Tibial artery (tissue), 4 donors: ENCODE results near the gene KIF26B.

Experiments used
- DNase-seq, 2 donors: peaks; one replicate each; pipeline ENCODE4 v3.0.0-alpha.2; 2019
- H3K27ac ChIP-seq, 2 donors: fragments of 200-600 bp; sonication (generic) in 1 of 2; 1 replicate in 1 of 2; 2 replicates in 1 of 2; pipeline ENCODE4 v1.5.1; 2018 to 2019; ENCODE audit warnings: mild to moderate bottlenecking in 1 of 2
- H3K27me3 ChIP-seq, 2 donors: fragments of 200-600 bp; sonication (generic) in 1 of 2; one replicate each; pipeline versions ENCODE4 v1.5.1 to v1.6.0; 2016 to 2019
- H3K36me3 ChIP-seq, 3 donors: fragments of 200-600 bp; sonication (generic) in 2 of 3; one replicate each; pipeline ENCODE4 v1.5.1; 2016 to 2019; ENCODE audit warnings: mild to moderate bottlenecking in 2 of 3
- H3K4me1 ChIP-seq, 4 donors: fragments of 200-600 bp; sonication (generic) in 2 of 4; 1 replicate in 3 of 4; 2 replicates in 1 of 4; pipeline ENCODE4 v1.5.1; 2016 to 2019
- H3K4me3 ChIP-seq, 2 donors: fragments of 200-600 bp; sonication (generic) in 1 of 2; 1 replicate in 1 of 2; 2 replicates in 1 of 2; pipeline ENCODE4 v1.5.1; 2018 to 2019; ENCODE audit warnings: mild to moderate bottlenecking in 2 of 2
- H3K9me3 ChIP-seq, 3 donors: fragments of 200-600 bp; sonication (generic) in 1 of 3; one replicate each; pipeline ENCODE4 v1.5.1; 2016 to 2019
- CTCF ChIP-seq, 2 experiments: fragments of 200-600 bp in 1 of 2; fragments of 450-650 bp in 1 of 2; IDR thresholded peaks; one replicate each; pipeline ENCODE4 v1.5.1; 2017 to 2019; ENCODE audit warnings: antibody characterized with exemption in 2 of 2, mild to moderate bottlenecking in 1 of 2, moderate library complexity in 1 of 2
- intact Hi-C: fragments of 100-400 bp; cut with DNase I; formaldehyde crosslinking; loops from one replicate; pipeline ENCODE4 v1.15.0; 2023; ENCODE audit warnings: low total_unique reads

Gene KIF26B

DNA sequence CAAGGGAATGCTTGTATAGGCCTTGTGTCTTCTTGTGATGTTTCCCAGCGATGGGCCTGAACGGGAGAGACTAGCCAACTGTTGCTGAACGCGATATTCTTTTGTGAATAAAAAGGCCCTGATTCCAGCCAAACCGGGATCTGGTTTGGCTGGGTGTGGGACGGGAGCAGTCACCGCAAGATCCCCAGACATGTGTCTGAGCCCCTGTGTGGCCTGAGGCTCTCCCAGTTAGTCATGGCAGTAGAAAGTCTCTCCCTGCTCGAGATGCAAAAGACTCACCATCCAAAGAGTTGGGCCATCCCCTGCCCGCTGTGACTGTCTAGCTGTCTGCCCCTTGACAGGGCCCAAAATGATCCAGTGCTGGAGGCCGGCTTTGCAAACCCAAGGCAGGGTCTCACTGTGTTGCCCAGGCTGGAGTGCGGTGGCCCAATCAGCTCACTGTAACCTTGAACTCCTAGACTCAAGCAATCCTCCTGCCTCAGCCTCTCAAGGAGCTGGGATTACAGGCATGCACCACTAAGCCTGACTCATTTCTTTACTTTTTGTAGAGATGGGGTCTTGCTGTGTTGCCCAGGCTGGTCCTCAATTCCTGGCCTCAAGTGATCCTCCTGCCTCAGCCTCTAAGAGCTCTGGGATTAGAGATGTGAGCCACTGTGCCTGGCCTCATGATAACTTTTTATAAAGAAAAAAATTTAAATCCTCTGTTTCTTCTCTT, 56.4 kb downstream of the KIF26B start:
- Histone ChIP-seq H3K9me3 (peaks cover 0 to 18% (median 15%) of the 10 kb centered on the region in 3 donors), H3K27ac (no peak overlapping the region), H3K4me1 (no peaks in the 10 kb centered on the region), H3K4me3 (no peak overlapping the region), H3K36me3 (no peaks in the 10 kb centered on the region), H3K27me3 (no peaks in the 10 kb centered on the region)
- intact Hi-C loops: no loop called here
- no peak for DNase-seq
- no peak for TF ChIP-seq CTCF (IDR thresholded peaks at IDR 0.05)

DNA sequence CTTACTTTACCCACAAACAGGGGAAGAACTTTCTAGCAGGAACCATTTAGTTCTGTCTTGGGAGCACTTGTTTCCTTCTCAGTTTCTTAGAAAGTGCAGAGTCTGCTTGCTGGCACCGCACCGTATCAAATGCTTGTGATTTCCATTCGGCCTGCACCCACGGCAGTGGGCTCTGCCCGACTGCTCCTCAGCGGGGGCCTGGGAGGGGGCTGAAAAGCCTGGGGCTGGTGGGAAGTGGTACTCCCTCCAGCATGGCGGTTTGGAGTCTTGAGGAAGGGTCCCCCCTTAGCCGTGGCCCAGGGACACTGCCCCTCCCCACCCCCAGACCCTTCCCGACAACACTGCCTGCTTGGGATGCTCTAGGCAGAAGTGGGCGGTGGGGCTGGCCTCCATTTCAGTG, 57.0 kb downstream of the KIF26B start:
- H3K27ac ChIP-seq: no peak overlapping the region
- H3K4me3 ChIP-seq: no peak overlapping the region
- no peaks in the 10 kb centered on the region for H3K27me3 ChIP-seq
- H3K36me3 ChIP-seq: no peaks in the 10 kb centered on the region
- TF ChIP-seq CTCF (IDR thresholded peaks at IDR 0.05): no peak
- intact Hi-C loops: no loop called here
- peaks cover 0 to 13% (median 9%) of the 10 kb centered on the region in 3 donors for H3K9me3 ChIP-seq
- H3K4me1 ChIP-seq: no peaks in the 10 kb centered on the region
- DNase-seq: no peak

- no peaks in the 10 kb centered on the region for H3K4me1 ChIP-seq
- intact Hi-C loops: no loop called here
- no peak for TF ChIP-seq CTCF (IDR thresholded peaks at IDR 0.05)
Observed at GRCh38 chr1:245212221-245212710, 57.5 kb downstream of the KIF26B start.

DNA sequence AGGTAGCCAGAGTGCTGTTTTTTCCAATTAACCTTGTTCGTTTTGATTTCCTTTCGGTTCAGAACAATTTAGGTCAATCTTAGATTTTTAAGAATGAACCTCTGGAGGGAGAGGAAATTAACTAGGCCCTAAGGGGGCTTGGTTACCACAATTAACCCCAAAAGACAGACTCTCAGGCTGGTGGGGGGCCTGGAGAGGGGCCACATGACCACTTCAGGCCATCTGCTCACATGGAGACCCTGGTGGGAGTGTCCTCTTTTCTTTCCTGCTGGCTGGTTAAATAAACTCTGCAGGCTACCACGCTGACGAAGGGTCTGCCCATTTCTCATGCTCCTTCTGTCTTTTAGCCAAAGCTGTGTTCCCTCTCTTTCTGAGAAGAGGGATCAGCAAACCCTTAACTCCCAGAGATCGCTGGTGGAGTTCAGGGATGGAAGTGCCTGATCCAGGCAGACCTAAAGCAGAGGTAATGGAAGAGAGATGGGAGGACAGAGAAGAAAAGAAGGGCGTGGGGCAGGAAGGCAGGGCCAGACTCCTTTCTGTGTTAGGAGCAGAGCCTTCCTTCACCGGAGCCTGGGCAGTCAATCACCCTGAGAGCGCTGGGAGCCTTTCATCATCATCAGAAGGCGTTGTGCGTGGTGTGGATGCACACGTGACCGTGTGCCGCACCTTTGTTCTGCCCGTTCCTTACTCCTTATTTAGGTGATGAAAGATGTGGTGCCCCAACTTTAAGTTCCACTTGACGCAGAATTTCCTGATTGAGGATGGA, 58.5 kb downstream of the KIF26B start:
- intact Hi-C loops: no loop called here
- DNase-seq: no peak
- Histone ChIP-seq H3K9me3 (no peaks in the 10 kb centered on the region), H3K4me3 (no peak overlapping the region), H3K36me3 (no peaks in the 10 kb centered on the region), H3K4me1 (no peaks in the 10 kb centered on the region), H3K27me3 (no peaks in the 10 kb centered on the region), H3K27ac (no peak overlapping the region)
- TF ChIP-seq CTCF (IDR thresholded peaks at IDR 0.05): no peak

More at GRCh38 chr1:245212221-245212710, 57.5 kb downstream of the KIF26B start:
- H3K36me3 ChIP-seq: no peaks in the 10 kb centered on the region
- no peak for DNase-seq
- no peak overlapping the region for H3K27ac ChIP-seq
- H3K9me3 ChIP-seq: peaks cover 0 to 8% (median 4%) of the 10 kb centered on the region in 3 donors
- no peaks in the 10 kb centered on the region for H3K27me3 ChIP-seq
- no peak overlapping the region for H3K4me3 ChIP-seq

GRCh38 chr1:245215071-245215470, 60.3 kb downstream of the KIF26B start:
- Histone ChIP-seq H3K4me1 (no peaks in the 10 kb centered on the region), H3K9me3 (no peaks in the 10 kb centered on the region), H3K4me3 (no peak overlapping the region), H3K36me3 (no peaks in the 10 kb centered on the region), H3K27ac (no peak overlapping the region), H3K27me3 (peaks cover 0 to 6% of the 10 kb centered on the region in 2 donors)
- intact Hi-C loops: no loop called here
- TF ChIP-seq CTCF (IDR thresholded peaks at IDR 0.05): no peak
- DNase-seq: no peak
